ENCODE results near the gene ARHGAP29.

- TF ChIP-seq CTCF (conservative IDR thresholded peaks at IDR 0.05; ENCODE audit: low read length), result no peak
- no peak for TF ChIP-seq EZH2phosphoT487 (IDR thresholded peaks at IDR 0.05; ENCODE audit: borderline replicate concordance)
Observed at GRCh38 chr1:94207695-94208094, 29.7 kb downstream of the ARHGAP29 start.

All from Loucy (cell line).